Activated CD4-positive, alpha-beta T cell treated with anti-CD3 and anti-CD28 coated beads, Interleukin-2, amount 50 U/mL, for 1 hour (primary cell): ENCODE data around the gene ABCC1.
"Not testable (repeated sequence)": the region's sequence is repeated elsewhere in the genome, so short reads cannot be mapped to it uniquely, and the experiment has no call there.

Experiments
- DNase-seq: peaks from one replicate; pipeline ENCODE4 v3.0.0-alpha.2; 2020

Gene ABCC1

DNA sequence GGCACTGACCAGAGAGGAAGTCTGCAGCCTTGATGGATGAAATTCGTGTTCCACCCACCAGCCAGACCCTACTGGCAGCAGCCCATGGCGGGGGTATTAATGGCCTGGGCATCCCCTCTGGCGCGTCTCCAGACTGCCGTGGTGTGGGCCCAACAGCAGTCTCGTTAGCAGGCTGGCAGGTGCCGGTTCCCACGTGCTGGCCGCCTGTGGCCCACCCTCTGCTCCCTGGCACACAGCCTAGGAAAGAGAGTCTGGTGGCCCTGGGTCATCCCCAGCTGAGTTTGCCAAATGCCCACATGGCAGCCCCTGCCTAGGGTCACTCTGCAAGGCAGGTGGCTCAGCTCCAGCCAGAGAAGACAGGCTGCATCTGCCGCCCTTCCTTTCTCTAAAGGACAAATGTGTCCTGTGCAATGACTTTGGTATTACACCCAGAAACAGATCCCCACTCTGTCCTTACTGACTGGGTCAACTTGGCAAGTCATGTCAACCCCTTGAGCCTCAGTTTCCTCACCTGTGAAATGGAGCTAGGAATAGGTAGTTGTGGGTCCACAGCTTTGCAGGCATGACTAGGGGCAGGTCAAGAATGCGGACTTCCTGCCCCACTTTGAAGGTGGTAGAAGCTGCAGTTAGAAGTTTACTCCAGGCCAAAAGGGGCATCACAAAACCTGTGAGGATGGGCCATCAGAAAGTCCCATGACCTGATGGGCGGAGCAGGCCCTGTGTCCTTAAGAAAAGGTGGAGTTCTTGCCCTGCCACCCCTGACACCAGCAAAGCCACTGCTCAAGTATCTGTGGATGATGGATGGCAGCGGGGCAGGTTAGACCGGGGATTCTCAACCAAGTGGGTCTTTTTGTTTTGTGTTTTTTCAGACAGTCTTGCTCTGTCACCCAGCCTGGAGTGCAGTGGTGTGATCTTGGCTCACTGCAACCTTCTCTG is 197.2 kb downstream of the ABCC1 start:
- DNase-seq, result no peak

DNA sequence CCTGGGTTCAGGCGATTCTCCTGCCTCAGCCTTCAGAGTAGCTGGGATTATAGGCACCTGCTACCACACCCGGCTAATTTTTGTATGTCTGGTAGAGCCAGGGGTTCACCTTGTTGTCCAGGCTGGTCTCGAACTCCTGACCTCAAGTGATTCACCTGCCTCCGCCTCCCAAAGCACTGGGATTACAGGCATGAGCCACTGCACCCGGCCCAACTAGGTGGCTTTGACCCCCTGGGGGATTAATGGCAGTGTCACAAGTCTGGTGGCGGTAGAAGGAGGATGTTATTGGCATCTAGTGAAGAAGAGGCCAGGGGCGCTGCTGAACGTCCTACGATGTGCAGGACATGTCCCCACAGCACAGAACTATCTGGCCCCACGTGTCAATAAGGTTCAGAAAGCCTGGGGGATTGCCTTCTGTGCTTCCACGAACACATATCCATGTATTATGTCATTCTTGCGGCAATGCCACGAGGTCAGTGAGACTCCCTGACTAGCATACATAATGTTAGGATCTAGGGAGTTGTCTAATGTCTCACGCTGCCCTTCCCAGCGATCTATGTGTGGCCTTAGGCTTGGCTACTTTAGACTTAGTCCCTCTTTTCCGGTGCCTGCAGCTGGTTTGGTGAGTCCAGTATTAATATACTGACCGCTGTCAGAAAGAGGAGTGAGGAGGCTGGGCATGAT is 198.0 kb downstream of the ABCC1 start:
- DNase-seq, result no peak

DNA sequence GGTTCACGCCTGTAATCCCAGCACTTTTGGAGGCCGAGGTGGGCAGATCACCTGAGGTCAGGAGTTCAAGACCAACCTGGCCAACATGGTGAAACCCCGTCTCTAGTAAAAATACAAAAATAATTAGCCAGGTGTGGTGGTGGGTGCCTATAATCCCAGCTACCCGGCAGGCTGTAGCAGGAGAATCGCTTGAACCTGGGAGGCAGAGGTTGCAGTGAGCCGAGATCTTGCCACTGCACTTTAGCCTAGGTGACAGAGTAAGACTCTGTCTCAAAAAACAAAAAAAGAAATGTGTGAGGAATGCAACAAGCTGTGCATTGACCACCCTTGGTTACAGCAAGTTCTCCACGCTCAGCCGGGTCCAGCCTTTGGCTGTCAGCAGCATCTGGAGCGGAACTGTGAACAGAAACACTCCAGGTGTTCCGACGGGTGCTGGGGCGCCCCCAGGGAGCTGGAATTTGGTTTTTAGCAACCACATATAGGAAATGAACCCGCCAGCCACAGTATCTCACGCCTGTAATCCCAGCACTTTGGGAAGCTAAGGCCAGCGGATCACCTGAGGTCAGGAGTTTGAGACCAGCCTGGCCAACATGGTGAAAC is 198.7 kb downstream of the ABCC1 start:
- DNase-seq, result not testable (repeated sequence)

DNA sequence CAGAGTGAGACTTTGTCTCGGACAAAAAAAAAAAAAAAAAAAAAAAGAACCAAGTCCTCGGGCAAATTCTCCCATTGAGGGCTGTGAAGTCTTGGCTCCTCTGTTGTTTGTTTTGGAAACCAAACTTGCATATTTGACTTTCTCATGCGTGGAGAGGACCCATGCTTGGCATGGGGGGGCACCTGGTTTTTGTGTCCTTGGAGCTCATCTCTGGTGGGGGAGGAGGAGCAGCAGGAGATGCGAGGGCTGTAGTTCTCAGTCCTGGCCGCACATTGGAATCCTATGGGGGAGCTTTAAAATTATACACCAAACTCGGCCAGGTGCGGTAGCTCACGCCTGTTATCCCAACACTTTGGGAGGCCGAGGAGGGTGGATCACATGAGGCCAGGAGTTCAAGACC is 199.3 kb downstream of the ABCC1 start:
- DNase-seq, result no peak

DNA sequence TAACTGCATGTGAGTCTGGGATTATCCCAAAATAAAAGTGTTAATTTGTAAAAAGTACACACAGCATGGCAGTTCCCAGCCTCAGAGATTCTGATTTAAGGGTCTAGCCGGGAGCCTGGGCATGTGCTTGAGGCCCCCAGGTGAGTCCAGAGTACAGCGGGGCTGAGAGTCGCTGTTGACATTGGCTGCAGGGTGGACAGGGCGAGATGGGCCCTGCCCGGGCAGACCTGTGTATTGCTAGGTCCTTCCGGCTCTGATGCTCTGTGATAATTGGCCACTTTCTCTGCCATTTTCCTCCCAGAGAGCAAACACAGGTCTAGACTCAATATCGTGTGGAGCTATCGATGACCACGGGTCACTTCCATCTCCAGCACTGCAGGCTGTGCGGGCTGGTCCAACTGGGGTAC is 200.3 kb downstream of the ABCC1 start:
- DNase-seq, result no peak

DNA sequence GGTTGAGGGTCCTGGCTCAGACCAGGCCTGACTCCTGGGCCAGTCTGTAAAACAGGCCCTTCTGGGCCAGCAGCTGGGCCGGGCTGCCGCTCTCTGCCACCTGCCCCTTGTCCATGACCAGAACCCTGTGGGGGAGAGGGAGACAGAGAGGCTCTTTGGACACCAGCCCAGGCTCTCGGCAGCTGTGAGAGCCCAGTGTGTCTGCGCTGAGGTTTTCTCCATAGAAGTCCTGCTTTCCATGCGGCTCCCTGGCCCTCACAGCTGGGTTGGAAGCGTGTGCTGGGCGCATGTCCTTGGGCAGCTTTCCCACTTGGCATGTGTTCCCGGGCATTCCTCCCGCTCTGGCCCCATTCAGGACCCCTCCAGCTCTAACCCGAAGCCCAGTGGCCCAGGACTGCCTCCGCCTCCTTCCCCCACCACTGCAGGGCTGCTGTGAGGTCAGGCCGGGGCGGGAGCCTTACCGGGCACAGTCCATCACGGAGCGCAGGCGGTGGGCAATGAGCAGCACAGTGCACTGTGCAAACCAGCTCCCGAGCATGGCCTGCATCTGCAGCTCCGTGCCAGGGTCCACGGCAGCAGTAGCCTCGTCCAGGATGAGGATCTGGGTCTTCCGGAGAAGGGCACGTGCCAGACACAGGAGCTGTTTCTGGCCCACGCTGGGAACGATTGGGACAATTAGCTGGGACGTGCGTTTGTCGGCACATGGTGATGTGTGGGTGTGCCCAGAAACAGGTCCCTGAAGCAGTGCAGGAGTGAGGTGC is 200.9 kb downstream of the ABCC1 start:
- DNase-seq, result no peak

DNA sequence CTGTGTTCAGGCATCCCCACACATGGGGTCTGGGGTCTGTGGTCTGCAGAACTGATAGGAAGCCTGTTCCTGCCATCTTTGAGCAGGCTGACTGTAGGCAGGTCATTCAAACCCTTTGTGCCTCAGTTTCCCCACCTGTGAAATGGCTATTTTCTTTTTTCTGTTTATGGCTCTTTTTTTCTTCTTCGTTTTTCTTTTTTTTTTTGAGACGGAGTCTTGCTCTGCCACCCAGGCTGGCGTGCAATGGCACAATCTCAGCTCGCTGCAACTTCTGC is 201.4 kb downstream of the ABCC1 start:
- DNase-seq, result no peak

DNA sequence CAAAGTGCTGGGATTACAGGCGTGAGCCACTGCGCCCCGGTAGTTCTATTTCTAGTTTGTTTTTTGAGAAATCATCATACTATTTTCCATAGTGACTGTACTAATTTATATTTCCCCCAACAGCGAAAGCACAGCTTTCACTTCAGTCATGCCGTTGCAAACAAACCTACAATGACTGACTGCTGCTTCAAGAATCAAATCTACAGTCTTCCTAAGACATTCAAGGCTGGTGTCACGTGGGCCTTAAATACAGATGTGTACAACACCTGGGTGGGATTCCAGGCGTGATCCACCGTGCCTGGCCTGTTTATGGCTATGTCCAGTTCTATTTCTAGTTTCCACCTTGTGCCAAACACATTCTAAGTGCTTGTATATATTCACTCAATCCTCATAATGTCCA is 201.9 kb downstream of the ABCC1 start:
- DNase-seq, result no peak

DNA sequence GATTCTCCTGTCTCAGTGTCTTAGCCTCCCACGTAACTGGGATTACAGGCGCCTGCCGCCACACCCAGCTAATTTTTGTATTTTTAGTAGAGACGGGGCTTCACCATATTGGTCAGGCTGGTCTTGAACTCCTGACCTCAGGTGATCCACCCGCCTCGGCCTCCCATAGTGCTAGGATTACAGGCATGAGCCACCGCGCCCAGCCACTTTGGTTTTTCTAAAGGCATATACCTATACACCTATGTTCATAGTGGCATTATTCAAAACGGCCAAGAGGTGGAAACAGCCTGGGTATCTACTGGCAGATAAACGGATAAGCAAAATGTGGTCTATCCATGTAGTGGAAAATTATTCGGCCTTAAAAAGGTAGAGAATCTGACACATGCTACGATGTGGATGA is 203.6 kb downstream of the ABCC1 start:
- DNase-seq, result not testable (repeated sequence)

DNA sequence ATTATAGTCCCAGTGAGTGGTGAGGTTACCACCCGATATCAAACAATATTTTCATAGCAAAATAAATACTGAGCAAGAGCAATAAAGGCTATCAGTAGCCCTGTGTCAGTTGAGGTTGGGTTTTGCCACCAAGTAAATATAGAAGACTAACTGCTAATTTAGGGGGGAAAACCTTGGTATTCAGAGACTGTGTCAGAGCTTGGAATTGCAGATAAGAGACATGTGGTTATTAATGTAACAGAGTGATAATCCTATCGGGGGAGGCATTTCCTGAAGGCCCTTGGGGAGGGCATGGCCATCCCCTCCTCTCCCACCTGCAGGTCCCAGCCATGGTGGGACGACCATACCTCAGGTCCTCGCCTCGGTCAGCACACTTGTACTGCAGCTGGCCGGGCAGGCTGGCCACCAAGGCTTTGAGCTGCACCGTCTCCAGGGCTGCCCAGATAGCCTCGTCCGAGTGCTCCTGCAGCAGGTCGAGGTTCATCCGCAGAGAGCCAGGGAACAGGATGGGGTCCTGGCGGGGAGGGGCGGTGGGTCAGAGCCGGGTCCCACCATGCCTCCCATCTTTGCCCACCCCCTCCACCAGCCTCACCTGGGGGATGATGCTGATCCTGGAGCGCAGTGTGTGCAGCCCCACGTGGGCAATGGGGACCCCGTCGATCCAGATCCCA is 205.0 kb downstream of the ABCC1 start:
- DNase-seq, result no peak

DNA sequence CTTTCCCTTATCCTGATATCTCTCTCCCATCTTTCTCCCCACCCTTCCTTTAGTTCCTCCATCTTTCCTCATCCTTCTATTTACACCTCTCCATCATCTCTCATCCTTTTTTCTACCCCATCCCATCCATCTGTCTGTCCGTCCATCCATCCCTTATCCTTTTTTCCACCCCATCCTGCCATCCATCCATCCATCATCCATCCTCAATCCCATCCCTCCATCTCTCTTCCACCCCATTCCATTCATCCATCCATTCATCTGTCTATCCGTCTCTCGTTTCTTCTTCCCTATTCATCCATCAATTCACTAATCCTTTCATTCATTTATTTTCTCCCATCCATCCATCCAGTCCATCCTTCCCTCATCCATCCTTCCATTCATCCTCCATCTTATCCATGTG is 205.8 kb downstream of the ABCC1 start:
- DNase-seq, result no peak

DNA sequence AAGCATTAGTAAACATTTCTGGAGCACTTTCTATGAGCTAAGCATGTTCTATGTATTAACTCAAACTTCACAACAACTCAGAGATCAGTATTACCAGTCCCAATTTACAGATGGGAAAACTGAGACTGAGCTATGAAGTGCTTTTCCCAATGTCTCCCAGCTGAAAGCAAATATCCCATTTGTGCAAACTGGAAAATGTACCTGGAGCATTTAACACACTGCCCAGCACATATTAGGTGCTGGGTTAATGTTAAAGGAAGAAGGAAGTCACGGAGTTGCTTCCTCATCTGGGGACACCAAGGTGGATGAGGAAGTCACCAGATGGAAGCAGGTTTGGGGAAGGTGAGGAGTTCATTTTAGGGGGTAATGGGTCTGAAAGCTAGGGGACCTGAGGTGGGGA is 207.8 kb downstream of the ABCC1 start:
- no peak for DNase-seq

DNA sequence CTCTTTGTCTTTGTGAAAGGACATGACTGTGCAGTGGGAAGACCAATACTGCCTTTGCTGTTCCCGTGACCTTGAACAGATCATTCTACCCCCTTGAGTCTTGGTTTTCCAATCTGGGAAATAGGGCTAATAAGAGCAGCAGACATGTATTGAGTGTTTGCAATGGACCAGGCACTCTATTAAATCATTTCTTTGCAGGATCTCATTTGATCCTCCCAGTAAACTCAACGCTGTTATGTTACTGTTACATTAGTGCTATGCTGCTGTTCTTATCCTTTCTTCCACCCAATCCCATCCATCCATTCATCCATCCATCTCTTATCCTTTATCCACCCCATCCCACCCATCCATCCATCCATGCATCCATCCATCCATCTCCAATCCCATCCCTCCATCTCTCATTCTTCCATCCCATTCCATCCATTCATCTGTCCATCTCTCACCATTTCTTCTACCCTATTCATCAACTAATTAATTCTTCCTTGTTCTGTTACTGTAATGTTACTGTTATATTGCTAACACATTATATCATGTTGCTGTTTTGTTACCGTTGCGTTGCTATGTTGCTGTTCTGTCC is 208.8 kb downstream of the ABCC1 start:
- no peak for DNase-seq

DNA sequence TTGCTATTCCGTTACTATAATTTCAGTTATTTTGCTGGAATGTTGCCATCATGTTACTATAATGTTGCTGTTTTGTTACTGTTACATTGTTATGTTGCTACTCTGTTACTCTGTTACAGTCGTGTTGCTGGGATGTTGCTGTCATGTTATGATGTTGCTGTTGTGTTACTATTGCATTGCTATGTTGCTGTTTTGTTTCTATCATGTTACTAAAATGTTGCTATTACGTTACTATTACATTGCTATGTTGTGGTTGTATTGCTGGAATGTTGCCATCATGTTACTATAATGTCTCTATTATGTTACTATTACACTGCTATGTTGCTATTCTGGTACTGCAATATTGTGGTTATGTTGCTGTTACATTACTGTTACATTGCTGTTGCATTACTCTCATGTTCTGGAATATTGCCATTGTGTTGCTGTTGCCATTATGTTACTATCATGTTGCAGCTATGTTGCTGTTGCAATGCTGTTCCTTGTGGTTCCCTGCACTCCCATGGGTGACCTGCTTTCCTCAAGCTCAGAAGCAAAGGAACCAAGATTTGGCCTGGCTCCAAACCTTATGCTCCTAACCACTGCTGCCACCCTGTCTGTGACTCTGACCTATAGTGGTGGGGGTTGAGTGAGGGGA is 209.4 kb downstream of the ABCC1 start:
- no peak for DNase-seq

DNA sequence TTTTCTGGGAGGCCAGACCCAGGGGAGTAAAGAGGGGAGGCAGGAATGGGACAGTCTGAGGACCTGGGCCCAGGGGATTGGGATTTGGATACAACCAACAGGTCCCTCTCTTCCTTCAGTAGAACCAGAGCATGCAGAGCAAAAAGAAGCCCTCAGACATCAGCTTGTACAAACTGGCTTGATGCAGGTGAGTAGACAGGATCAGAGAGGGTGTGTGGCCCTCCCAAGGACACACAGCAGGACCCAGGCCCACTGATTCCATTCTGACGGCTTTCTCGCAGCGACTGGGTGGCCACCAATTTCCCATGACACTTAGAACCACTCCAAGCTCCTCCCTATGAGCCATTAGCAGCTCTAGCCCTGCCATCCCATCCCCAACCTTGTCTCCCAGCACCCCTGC is 210.2 kb downstream of the ABCC1 start:
- DNase-seq, result no peak

DNA sequence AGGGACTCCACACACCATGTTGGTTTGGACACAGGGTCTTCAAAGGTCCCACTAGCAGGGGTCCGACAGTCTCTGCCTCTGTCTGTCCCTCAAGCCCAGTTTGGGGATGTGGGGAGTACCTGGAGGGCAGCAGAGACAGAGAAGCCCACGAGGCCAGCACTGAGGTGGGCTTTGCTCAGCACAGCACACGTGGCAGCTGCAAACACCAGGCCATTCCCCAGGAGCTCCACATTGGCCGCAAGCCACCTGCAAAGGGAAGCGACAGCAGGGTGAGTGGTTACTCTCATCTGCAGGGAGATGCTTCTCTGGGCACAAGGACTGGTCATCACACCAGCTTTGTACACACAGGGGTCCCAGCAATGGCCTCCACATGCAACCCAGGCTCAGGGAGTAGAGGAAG is 211.9 kb downstream of the ABCC1 start:
- no peak for DNase-seq

DNA sequence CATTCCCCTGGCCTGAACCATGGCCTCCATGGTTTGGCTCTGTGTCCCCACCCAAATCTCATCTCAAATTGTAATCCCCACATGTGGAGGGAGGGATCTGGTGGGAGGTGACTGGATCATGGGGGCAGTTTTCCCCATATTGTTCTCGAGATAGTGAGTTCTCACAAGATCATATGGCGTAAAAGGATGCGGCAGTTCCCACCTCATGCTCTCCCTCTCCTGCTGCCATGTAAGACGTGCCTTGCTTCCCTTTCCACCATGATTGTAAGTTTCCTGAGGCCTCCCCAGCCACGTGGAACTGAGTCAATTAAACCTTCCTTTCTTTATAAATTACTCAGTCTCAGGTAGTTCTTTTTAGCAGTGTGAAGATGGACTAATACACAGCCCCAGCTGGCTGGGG is 212.4 kb downstream of the ABCC1 start:
- not testable (repeated sequence) for DNase-seq

DNA sequence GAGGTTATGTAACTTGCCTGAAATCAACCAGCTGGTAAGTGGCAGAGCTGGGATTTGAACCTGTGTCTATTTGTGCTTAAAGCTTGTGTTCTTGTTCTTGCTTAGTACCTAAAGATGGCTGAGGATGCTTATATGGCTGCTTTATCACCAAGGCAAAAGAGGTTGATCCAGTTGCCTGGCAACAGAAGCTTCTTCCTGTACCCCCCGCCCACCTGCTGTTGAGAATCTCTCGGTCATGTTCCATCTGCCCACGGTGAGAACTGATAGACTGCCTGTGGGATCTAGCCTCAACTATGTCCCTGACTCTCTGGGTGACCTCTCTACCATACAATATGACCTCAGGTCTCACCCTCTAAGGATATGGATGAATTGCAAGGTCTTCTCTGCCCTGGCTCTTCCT is 213.2 kb downstream of the ABCC1 start:
- no peak for DNase-seq

DNA sequence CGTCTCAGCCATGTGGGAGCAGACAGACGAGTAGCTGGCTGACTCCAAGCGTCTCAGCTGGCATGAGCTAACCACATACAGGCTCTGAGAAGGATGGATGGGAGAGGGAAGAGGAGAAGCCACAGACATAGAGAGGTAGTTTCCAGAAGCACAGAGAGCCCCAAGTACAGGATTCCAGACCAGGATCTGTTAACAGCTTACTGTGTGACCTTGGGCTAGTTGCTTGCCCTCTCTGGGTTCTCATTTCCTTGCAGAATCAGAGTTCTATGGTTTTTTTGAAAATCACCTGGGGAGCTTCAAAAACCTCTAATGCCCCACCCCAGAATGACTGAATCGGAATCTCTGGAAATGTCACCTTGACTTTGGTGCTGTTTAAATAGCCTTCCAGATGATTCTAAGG is 213.7 kb downstream of the ABCC1 start:
- no peak for DNase-seq

DNA sequence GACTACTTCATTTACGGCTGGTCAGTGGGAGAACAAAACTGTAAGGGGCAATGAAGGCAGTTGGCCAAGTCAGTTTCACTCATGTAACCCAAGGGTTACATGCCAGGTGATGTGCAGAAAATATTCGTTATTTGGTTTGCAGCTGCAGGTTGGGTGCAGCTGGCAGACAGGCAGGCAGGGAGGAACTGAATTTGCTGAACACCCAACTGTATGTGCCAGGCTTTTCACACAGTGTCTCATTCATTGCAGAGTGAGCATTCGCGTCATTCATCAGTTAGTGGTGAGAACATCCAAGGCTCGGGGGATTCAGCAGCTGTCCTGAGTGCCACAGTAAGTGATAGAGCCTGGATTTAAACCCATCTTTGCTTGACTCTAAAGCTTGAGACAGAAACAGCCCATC is 214.2 kb downstream of the ABCC1 start:
- no peak for DNase-seq

DNA sequence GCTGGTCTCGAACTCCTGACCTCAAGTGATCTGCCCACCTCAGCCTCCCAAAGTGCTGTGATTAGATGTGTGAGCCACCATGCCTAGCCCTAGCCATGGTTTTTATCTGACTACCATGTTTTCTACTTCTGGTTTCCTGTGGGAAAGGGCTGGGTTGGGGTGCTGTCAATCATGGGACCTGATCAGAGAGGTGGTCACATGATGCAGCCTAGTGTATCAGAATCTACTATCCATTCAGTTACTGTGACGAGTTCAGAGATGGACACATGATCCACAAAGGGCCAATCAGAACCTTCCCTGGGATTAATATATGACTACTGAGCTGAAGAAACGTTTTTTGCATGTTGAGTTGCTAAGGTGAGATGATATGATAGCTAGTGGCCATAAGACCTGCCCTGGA is 214.8 kb downstream of the ABCC1 start:
- no peak for DNase-seq

DNA sequence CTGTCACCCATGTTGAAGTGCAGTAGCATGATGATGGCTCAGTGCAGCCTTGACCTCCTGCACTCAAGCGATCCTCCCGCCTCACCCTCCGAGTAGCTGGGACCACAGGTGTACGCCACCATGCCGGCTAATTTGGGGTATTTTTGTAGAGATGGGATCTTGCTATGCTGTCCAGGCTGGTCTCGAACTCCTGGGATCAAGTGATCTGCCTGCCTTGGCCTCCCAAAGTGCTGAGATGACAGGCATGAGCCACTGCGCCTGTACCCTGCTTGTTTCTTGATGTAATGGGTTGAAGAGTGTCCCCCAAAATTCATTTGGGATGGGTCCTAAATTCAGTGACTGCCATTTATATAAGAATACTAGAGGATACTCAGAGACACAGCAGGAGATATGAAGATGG is 216.7 kb downstream of the ABCC1 start:
- DNase-seq, result no peak
